ENCODE data around the gene NOP14. TPM values are rescaled to one million over a fixed set of nuclear protein-coding genes. Genes with fewer than 3 reads are reported as not detected.

Gene NOP14
- total and polyA plus RNA-seq, 2 of the 8 experiments (the other 6 are each of a cell fraction or from before 2014, with no cell fraction given) = 8.6 to 45.3 TPM

GRCh38 chr4:2961421-2961810, 1.8 kb downstream of the NOP14 start (continued):
- TF ChIP-seq CHD7 (IDR thresholded peaks at IDR 0.05; ENCODE audit: insufficient replicate concordance, low read length) = no peak
- no peak for TF ChIP-seq SP2 (IDR thresholded peaks at IDR 0.05; ENCODE audit: low read length)
- no peak for TF ChIP-seq SAP30 (IDR thresholded peaks at IDR 0.05; ENCODE audit: insufficient read depth, insufficient replicate concordance, low read length)
- no peak for TF ChIP-seq USF2 (IDR thresholded peaks at IDR 0.05; ENCODE audit: low read length)
- no peak for TF ChIP-seq EGR1 (IDR thresholded peaks at IDR 0.05; ENCODE audit: borderline replicate concordance, low read depth, low read length)
- TF ChIP-seq ZNF274 (IDR thresholded peaks at IDR 0.05; ENCODE audit: borderline replicate concordance, extremely low read depth, low read length) = no peak
- no peak for TF ChIP-seq RBBP5 (IDR thresholded peaks at IDR 0.05; ENCODE audit: borderline replicate concordance, low read depth, low read length)
